COLO829 (cell line): ENCODE measurements around the gene U2AF2.

Source experiments
- DNase-seq: peaks from one replicate; pipeline ENCODE4 v3.0.0; 2012; ENCODE audit warnings: low spot score

The U2AF2 gene

DNA sequence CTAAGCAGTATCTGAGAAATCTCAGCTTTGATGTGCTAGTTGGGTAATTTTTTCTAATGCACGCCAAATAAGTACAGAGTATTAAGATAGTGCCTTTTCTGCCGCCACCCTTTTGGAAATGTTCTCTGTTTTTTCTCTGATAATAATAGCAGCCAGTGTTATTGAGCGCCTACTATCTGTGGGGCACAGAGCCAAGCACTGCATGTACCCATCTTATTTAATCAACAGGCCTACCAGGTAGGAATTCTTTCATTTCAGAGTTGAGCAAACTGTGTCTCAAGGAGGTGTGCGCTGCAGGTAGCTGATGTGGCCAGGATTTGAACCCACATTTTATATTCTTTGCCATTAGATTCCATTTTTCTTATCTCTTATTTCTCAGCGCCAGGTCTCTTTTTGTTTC, 21.5 kb downstream of the U2AF2 start:
- DNase-seq: no peak

DNA sequence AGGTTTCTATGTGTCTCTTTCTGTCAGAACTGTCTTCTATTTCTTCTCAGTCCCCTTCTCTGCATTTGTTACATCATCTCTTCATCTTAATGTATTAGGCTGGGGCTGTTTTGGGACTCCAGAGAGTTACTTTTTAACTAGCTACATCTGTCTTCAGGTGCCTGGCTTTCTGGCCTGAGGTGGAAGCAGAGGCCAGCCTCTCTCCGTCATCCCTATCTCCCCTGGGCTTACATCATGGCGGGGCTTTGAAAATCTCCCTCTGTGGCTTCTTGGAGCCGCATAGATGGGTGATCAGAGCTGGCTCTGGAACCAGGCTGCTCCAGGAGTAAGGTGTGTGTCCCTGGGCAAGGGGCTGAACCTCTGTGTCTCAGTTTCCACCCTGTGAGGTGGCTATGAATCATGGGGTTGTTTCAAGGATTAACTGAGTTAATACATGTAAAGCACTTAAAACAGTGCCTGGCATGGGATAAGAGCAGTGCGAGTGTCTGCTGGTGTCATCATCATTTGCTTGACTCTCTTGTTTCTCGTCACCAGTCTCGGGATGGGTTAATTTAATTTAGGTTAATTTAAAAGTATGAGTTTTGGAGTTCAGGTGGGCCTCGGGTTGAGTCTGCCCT, 22.2 kb downstream of the U2AF2 start:
- no peak for DNase-seq

DNA sequence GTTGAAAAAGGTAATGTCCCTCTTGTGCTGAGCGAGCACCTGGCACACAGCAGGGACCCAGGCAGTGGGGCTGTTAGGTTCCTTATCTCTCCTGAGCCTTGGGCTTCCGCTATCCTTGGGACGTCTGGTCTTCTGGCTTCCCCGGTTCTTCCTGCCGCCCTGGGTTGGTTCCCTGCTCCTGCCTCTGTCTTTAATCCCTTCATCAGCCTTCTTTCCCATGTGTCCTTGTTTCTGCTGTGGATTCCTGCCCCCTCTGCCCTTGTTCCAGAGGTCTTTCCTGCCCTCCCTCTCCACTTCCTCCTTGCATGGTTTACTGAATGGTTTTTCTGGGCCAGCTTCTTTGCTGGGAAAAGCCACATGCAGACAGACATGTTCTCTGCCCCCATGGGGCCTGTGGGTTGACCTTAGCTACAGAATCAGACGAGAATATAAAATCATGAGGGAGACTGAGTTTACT, 22.8 kb downstream of the U2AF2 start:
- DNase-seq: no peak

DNA sequence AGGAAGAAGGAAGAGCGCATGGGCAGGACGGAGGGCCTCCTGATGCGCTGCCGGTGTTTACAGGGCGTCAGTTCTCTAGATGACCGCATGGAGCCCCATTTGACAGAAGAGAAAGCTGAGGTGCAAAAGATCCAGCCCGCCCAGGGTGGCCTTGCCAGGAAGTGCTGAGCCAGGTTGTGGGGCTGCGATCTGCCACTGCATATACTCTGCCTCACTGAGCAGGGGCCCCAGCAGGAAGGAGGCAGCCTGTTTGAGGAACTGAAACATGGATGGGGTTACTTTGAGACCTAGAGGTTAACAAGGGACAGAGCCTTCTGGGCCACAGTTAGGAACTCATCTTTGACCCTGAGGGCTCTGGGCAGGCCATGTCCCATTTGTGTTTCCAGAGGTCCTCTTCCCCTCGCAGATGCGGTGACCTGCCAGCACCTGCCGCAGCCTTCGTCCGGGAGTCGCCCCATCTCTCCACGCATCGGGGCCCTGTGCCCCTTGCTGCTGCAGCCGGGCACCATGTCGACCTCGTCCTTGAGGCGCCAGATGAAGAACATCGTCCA, 23.4 kb downstream of the U2AF2 start:
- no peak for DNase-seq

DNA sequence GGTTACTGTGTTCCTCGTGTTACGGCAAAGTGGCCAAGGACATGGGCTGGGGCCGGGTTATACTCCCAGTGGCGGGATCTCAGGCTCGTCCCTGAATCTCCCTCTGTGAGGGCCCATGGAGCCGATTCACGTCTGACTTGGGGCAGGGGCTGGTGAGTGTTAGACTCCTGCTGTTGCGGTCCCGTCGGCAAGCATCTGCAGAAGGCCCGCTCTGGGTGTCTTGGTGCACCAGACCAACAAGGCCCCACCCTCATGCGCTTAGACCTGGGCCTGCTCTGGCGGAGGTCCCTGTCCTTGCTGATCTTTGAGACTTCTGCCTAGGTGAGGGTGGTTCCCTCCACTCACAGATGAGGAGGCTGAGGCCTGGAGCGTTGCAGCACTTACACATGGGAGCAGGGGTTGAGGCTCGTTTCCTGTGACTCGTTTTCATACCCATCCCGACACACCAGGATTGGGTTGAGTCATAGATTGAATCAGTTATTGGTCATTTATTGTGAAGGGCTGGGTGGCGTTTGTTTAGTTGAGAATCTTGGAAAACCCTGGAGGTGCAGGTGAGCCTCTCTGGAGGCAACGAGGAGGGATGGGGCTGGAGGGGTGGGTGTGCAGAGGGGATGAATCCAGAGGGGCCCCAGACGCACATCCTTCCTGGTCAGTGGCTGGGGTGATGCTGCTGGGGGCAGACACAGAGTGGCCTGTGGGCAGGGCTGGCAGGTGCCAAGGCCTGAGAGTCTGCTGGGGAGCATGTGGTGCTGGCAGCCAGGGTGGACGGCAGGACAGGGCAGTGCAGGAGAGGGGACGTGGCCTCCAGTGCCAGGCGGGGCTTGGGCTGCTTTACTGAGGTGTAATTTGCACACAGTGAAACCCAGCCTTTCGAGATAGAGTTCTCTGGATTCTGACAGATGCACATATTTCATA, 24.8 kb downstream of the U2AF2 start:
- no peak for DNase-seq

DNA sequence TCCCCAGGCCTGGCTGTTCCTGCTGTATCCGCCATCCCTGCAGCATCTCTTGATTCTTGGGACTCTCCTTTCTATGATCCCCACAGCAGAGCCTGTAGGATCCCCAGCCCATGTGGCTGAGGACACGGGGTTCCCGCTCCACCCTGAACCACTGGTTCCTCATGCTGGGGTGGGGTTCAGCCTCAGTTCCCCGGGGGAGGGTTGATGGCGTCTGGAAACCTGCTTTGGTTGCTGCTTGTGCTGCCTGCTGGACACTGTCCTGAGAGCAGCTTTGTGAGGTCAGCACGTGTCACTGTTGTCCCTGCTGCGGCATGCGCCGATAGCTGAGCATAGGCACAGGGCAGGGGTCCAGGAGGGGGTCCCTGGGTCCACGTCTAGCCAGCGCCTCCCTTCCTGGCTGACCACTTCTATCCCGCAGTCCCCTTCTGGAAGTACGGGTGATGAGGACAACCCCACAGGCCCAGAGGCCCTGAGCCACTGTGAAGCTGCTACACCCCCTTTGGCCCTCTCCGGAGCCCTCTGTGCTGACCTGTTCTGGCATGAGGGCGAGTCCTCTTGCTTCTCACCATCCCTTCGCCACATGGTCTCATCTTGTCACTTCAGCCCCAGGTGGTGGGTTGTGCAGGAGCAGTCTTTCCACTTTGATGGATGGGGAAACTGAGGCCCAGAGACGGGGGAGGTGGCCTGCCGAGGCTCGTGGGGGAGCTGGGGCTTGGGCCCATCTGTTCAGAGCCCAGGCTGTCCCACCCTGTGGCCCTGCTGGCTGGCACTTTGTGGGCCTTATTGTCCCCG, 25.7 kb downstream of the U2AF2 start:
- DNase-seq: no peak

DNA sequence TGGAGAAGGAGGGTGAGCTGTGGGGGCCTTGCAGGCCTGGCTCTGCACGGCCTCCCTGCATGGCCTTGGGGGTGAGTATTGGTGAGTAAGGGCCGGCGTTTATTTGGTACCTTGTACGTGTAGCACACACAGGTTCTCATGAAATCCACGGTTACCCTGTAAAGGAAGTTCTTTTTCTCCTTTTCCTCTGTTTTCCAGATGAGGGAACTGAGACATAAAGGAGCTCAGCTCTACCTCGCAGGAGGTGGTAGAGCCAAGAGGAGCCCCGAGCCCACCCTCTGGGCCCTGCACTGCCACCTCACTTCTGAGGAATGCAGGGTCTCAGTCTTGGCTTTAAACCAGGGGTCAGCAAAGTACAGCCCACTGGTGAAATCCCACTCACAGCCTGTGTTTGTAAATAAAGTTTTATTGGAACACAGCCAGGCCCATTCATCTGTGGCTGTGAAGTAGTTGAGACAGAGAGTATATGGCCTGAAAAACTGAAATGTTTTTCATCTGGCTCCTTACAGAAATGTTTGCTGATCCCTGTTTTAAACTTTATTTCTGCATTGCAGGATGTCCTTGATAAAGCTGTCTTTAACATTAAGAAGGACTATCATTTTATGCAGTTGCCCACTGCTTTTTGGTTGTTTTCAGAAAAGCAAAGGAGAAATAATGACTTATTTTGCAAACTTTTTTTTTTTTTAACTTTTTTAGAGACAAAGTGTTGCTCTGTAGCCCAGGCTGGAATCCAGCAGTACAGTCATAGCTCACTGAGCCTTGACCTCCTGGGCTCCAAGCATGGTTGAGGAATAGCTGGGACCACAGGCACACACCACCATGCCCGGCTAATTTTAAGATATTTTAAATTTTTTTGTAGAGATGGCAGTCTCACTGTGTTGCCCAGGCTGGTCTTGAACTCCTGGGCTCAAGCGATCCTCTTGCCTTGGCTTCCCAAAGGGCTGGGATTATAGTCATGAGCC, 26.6 kb downstream of the U2AF2 start:
- DNase-seq: no peak

DNA sequence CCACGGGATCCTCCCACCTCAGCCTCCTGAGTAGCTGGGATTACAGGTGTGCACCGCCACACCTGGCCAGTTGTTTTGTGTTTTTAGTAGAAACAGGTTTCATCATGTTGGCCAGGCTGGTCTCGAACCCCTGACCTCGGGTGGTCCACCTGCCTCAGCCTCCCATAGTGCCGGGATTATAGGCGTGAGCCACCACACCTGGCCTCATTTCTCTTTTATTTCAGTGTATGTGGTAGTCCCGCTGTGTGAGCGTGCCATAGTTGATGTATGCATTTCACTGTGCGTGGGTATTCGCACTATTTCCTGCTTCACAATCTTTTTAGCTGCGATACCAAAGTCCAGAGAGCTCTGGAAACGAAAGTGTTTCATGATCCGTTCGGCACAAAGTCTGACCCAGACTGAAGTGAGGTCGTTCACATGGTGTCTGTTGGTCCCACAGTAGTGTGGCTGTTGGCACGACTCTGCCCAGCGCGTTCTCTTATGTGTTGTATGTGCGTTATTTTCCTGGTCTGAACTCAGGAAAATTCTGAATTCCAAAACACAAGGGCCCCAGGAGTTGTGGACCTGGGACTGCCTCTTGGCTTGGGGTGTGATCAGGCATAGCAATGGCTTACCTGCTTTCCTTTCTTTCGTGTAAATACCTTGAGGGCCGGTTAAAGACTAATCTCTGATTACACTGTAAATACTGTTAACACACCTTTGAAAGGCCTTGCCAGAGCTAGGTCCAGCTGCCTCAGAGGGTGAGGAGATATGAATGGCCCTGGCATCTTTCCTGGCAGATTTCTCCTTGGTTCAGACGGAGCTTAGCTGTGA, 28.8 kb downstream of the U2AF2 start:
- DNase-seq: no peak

DNA sequence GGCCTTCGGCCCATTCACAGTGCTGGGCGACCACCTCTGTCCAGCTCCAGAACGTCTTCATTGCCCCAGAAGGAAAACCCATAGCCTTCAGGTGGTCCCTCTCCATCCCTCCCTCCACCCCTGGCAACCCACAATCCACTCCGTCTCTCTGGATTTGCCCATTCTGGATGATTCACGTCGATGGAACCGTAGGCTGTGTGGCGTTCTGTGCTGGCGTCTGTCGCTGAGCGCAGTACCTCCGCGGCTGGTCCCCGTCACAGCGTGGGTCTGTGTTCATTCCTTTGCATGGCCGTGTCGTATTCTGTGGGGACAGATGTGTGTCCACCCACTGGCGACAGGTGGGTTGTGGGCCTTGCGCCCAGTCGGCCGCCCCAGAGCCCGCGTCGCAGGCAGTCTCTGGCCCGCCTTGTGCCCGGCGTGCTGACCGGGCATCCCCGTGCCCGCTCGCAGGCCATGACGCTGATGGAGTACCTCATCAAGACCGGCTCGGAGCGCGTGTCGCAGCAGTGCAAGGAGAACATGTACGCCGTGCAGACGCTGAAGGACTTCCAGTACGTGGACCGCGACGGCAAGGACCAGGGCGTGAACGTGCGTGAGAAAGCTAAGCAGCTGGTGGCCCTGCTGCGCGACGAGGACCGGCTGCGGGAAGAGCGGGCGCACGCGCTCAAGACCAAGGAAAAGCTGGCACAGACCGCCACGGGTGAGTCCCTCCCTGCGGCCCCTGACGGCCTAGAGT, 30.3 kb downstream of the U2AF2 start:
- no peak for DNase-seq

DNA sequence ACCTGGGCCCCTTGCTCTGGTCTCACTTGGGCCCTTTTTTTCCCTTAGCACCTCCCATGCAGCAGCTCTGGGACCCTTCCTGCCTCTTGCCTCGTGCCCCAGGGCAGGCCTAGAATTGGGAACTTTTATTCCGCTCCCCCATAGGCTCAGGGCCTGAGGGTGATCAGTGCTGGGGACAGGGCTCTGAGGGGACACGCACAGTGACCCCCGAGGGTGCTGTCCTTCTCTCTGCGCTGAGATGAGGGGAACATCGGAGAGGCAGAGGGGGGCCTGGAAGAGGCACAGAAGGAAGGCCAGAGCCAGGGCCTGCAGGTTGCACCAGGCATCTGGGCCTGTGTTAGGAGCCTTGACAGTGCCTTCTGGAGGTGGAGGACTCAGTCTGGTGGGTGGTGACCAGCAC, 30.9 kb downstream of the U2AF2 start:
- no peak for DNase-seq

DNA sequence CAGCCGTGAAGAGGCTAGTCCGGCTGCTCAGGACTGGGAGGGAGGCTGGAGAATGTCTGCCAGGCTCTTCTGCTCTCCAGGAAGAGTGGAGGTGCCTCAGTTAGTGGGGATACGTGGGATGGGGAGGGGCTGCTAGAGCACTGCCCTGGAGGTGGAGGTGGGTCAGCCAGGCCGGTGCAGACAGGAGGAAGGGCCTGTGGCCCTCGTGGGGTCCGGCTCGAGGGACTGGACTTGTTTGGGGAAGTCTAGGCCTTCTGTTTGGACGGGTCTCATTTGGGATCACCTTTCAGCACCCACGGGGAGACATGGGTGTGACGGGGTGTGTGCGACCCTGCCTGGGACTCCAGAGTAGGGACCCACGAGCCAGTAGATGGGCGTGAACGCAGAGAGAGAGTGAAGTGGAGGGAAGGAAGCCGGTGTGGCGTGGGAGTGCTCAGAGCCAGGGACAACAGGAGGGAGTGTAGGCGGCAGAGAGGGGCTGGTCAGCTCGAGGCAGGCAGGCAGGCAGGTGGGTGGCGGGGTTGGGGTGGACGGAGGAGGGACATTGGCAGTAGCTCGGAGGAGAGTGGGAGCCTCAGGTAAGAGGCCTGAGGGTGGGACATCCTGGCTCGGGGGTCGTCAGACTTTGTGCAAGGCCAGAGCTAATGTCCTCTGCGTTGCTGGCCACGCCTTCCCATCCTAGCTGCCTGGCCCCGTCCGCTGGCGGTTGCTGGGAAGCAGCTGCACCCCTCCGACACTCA, 31.6 kb downstream of the U2AF2 start:
- no peak for DNase-seq

DNA sequence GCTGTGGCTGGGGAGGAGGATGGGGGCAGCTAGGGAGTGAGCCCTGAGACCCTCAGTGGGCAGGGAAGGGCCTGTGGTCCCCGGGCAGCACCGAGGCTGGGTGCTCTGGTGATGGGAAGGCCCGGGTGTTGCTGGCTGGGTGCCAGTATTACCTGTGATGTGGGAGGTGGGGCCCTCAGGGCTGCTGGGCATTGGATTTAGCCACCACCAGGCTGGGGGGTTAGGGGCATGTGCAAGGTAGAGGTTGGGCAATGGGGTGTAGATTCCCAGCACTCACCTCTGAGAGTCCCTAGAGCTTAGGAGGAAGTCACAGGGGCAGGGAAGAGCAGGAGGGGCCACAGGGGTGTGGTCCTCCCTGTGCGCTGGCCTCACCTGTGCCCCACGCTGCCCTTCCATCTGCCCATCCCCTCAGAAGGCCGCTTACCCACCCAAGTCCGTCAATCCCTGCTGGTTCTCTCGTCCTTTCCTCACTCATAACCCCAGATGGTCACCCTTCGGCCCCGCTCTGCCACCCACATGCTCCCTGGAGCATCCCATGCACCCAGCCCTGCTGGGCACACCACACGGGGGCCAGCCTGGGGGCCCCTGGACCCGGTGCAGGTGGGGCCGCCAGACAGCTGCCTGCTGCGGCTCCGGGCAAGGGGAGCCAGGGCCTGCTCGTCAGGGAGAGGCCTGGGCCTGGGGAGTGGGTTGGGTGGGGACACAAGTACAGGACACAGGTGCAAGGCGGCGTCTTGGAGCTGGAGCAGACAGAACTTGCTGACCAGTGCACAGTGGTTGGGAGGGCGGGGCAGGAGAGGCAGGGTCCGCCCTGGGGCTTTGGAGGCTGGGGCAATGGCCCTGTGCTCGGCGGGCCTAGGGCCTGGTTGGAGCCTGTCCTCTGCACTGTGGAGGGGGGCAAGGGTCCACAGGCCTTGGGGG, 32.7 kb downstream of the U2AF2 start:
- no peak for DNase-seq

DNA sequence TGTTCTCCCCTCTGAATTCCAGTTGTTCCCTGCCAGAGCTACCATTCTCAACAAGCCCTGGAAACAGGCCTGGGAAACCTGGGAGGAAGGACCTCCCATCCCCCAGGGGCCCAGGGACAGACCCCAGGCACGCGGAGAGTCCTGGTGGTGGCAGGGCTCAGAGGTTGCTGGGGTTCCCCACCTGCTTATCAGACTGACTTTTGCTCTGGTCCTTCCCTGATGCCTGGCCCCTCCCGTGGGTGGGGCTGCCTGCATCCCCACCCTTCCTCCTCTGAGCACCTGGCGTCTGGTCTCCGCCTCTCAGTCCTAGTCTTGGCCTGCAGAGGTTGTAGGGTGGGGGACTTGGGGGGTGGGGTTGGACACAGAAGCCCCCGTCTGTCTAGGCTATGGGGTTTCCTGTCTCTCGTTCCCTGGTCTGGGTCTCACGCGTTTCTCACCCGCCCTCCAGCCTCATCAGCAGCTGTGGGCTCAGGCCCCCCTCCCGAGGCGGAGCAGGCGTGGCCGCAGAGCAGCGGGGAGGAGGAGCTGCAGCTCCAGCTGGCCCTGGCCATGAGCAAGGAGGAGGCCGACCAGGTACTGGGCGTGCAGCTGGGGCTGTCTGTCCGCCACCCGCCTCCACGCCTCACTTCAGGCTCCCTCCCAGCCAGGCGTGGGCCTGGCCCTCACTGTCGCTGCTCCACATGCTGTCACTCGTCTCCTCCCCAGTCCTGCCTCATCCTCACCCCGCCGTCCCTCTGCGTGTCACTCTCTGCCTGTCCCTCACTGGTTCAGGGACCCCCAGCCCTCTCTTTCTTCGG, 33.8 kb downstream of the U2AF2 start:
- DNase-seq: no peak

DNA sequence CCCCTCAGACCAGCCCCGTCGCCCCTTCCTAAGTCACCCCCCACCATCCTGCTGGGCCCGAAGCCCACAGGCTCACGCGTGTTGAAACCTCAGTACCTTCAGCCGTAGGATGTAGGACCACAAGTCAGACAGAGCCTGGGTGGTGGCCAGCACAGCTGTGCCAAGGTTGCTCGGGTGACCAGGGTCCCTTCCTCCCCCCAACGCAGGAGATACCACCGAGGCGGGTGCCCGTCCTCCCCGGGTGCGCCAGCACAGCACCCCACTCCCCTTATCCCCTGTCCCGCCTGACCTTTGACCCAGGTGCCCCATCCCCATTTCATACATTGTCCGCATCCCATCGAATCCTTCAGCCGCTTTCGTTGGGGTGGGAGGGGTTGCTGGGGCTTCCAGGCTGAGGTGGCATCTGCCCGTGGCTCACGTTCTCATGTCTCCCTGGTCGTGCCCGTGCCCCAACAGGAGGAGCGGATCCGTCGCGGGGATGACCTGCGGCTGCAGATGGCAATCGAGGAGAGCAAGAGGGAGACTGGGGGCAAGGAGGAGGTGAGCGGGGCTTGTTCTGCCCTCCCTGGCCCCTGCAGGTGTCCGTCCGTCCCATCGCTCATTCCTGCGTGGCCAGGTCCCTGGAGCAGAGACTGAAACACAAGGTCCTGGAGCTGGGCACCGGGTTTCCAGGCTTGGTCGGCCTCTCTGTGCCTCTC, 34.7 kb downstream of the U2AF2 start:
- DNase-seq: no peak

DNA sequence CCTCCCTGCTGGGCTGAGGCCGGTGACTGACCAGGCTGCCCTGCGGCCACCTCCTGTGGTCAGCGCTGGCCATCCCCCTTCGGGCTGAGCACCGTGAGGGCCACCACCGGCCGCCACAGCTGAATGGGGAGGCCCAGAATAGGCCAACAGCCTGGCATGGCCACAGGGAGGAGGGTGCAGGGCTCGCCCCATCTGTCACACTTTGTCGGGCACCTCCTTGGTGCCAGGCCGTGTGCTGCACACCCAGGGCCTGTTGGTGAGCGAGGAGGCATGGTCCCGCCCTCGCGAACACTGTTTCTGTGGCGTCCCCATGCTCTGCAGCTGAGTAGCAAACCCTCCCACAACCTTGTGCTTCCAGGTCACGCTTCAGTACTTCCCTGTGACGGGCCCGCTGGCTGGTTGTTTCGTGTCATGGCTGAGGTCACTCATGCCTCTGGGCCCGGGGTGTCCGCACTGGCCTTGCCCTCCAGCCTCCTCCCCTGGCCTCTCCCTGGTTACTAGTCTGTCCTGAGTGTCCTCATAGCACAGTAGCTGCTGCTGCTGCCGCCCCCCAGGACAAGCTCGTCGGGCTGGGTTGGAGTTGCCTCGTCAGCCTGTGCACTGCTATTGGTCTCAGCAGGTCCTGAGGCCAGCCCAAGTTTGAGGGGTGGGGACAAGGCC, 35.4 kb downstream of the U2AF2 start:
- DNase-seq: no peak
